HUES64 (cell line): Measurements from ENCODE around the gene HNF1B.

Experiments
- H3K27ac ChIP-seq: 2 replicates; pipeline ENCODE4 v1.7.0; 2013; ENCODE audit warnings: low read depth, low read length, inconsistent platforms
- H3K27me3 ChIP-seq: 2 replicates; pipeline ENCODE4 v1.6.1; 2013; ENCODE audit warnings: mild to moderate bottlenecking, low read length; ENCODE audit not compliant: insufficient read depth
- H3K36me3 ChIP-seq: 2 replicates; pipeline ENCODE4 v1.6.1; 2013; ENCODE audit warnings: mild to moderate bottlenecking, low read length; ENCODE audit not compliant: insufficient read depth
- H3K4me1 ChIP-seq: 2 replicates; pipeline ENCODE4 v1.6.1; 2013; ENCODE audit warnings: mild to moderate bottlenecking, low read length, moderate library complexity; ENCODE audit not compliant: insufficient read depth
- H3K4me3 ChIP-seq: 2 replicates; pipeline ENCODE4 v1.5.1; 2013; ENCODE audit warnings: mild to moderate bottlenecking, low read length, moderate library complexity
- H3K9ac ChIP-seq: 2 replicates; pipeline ENCODE4 v1.6.1; 2013; ENCODE audit warnings: mild to moderate bottlenecking, low read depth, low read length
- H3K9me3 ChIP-seq: 2 replicates; pipeline ENCODE4 v1.6.1; 2013; ENCODE audit warnings: low read depth, low read length; ENCODE audit not compliant: insufficient read depth
- WGBS: fragments of 150-250, 120-280 bp; methylation state at CpG from one replicate; pipeline ENCODE4 v1.1.7; 2013; ENCODE audit warnings: missing lambda C conversion rate; 5-methylcytosine and 5-hydroxymethylcytosine counted together

The HNF1B gene

GRCh38 chr17:37781451-37781850 lies 36.6 kb upstream of the HNF1B start:
- H3K9me3 ChIP-seq = no peaks in the 10 kb centered on the region
- no peaks in the 10 kb centered on the region for H3K4me1 ChIP-seq
- no CpG with 5 or more reads among the region's 2 CpGs for WGBS
- no peaks in the 10 kb centered on the region for H3K27me3 ChIP-seq
- no peak overlapping the region for H3K9ac ChIP-seq
- H3K4me3 ChIP-seq = no peak overlapping the region
- H3K27ac ChIP-seq = no peak overlapping the region
- H3K36me3 ChIP-seq = no peaks in the 10 kb centered on the region

GRCh38 chr17:37779554-37779953 lies 34.7 kb upstream of the HNF1B start:
- no peak overlapping the region for H3K9ac ChIP-seq

GRCh38 chr17:37774504-37774903 lies 29.6 kb upstream of the HNF1B start:
- H3K36me3 ChIP-seq = no peaks in the 10 kb centered on the region
- 88% methylated on average over 3 of the region's 5 CpGs for WGBS
- H3K4me3 ChIP-seq = no peak overlapping the region
- H3K27me3 ChIP-seq = no peaks in the 10 kb centered on the region
- H3K4me1 ChIP-seq = no peaks in the 10 kb centered on the region
- no peaks in the 10 kb centered on the region for H3K9me3 ChIP-seq
- no peak overlapping the region for H3K9ac ChIP-seq
- no peak overlapping the region for H3K27ac ChIP-seq

More at GRCh38 chr17:37779554-37779953, 34.7 kb upstream of the HNF1B start:
- no peaks in the 10 kb centered on the region for H3K27me3 ChIP-seq
- H3K27ac ChIP-seq = no peak overlapping the region
- no peaks in the 10 kb centered on the region for H3K9me3 ChIP-seq
- no peak overlapping the region for H3K4me3 ChIP-seq
- H3K36me3 ChIP-seq = no peaks in the 10 kb centered on the region
- no peaks in the 10 kb centered on the region for H3K4me1 ChIP-seq
- WGBS = 99% methylated on average over 3 of the region's 4 CpGs

GRCh38 chr17:37772982-37773381 lies 28.1 kb upstream of the HNF1B start:
- Histone ChIP-seq H3K4me3 (no peak overlapping the region), H3K9ac (no peak overlapping the region), H3K27ac (no peak overlapping the region), H3K4me1 (no peaks in the 10 kb centered on the region), H3K36me3 (no peaks in the 10 kb centered on the region), H3K9me3 (peaks cover 3% of the 10 kb centered on the region; the same call in 1 of the 2 replicates), H3K27me3 (no peaks in the 10 kb centered on the region)
- 91% methylated on average over 2 of the region's 2 CpGs for WGBS

- 53% methylated on average over 17 of the region's 17 CpGs for WGBS
- no peak overlapping the region for H3K9ac ChIP-seq
- no peaks in the 10 kb centered on the region for H3K4me1 ChIP-seq
- peaks cover 3% of the 10 kb centered on the region; the same call in 1 of the 2 replicates for H3K9me3 ChIP-seq
- no peak overlapping the region for H3K27ac ChIP-seq
- no peaks in the 10 kb centered on the region for H3K36me3 ChIP-seq
- no peaks in the 10 kb centered on the region for H3K27me3 ChIP-seq
- no peak overlapping the region for H3K4me3 ChIP-seq
These were observed 26.0 kb upstream of the HNF1B start for GRCh38 chr17:37770631-37771518.

GRCh38 chr17:37769050-37769449 lies 24.2 kb upstream of the HNF1B start:
- H3K27me3 ChIP-seq = no peaks in the 10 kb centered on the region
- no peak overlapping the region for H3K4me3 ChIP-seq
- no peak overlapping the region for H3K9ac ChIP-seq
- peaks cover 3% of the 10 kb centered on the region; the same call in 1 of the 2 replicates for H3K9me3 ChIP-seq
- WGBS = 86% methylated on average over 6 of the region's 6 CpGs
- no peaks in the 10 kb centered on the region for H3K4me1 ChIP-seq
- no peak overlapping the region for H3K27ac ChIP-seq
- H3K36me3 ChIP-seq = no peaks in the 10 kb centered on the region

GRCh38 chr17:37768438-37768837 lies 23.6 kb upstream of the HNF1B start:
- WGBS = 98% methylated on average over 2 of the region's 2 CpGs
- no peak overlapping the region for H3K9ac ChIP-seq
- peaks cover 3% of the 10 kb centered on the region; the same call in 1 of the 2 replicates for H3K9me3 ChIP-seq
- no peaks in the 10 kb centered on the region for H3K4me1 ChIP-seq
- no peaks in the 10 kb centered on the region for H3K27me3 ChIP-seq
- H3K27ac ChIP-seq = no peak overlapping the region
- H3K4me3 ChIP-seq = no peak overlapping the region
- H3K36me3 ChIP-seq = no peaks in the 10 kb centered on the region

- no peak overlapping the region for H3K4me3 ChIP-seq
- no peak overlapping the region for H3K9ac ChIP-seq
- H3K9me3 ChIP-seq = peaks cover 3% of the 10 kb centered on the region; the same call in 1 of the 2 replicates
- H3K27me3 ChIP-seq = no peaks in the 10 kb centered on the region
- WGBS = 88% methylated on average over 6 of the region's 6 CpGs
- no peak overlapping the region for H3K27ac ChIP-seq
- H3K36me3 ChIP-seq = no peaks in the 10 kb centered on the region
- no peaks in the 10 kb centered on the region for H3K4me1 ChIP-seq
These were observed 22.1 kb upstream of the HNF1B start for GRCh38 chr17:37766971-37767370.

GRCh38 chr17:37764383-37764782 lies 19.5 kb upstream of the HNF1B start:
- no peak overlapping the region for H3K27ac ChIP-seq

GRCh38 chr17:37762666-37763065 lies 17.8 kb upstream of the HNF1B start:
- WGBS = 83% methylated on average over 7 of the region's 7 CpGs
- H3K27me3 ChIP-seq = no peaks in the 10 kb centered on the region

More at GRCh38 chr17:37764383-37764782, 19.5 kb upstream of the HNF1B start:
- 96% methylated on average over 2 of the region's 3 CpGs for WGBS
- Histone ChIP-seq H3K9me3 (peaks cover 3% of the 10 kb centered on the region; the same call in 1 of the 2 replicates), H3K9ac (no peak overlapping the region), H3K4me1 (no peaks in the 10 kb centered on the region), H3K27me3 (no peaks in the 10 kb centered on the region), H3K4me3 (no peak overlapping the region), H3K36me3 (no peaks in the 10 kb centered on the region)

GRCh38 chr17:37761961-37762360 lies 17.1 kb upstream of the HNF1B start:
- no peak overlapping the region for H3K9ac ChIP-seq
- H3K9me3 ChIP-seq = no peaks in the 10 kb centered on the region
- 93% methylated on average over 4 of the region's 4 CpGs for WGBS
- H3K27me3 ChIP-seq = no peaks in the 10 kb centered on the region
- no peaks in the 10 kb centered on the region for H3K36me3 ChIP-seq
- no peaks in the 10 kb centered on the region for H3K4me1 ChIP-seq
- no peak overlapping the region for H3K4me3 ChIP-seq
- H3K27ac ChIP-seq = no peak overlapping the region

More at GRCh38 chr17:37762666-37763065, 17.8 kb upstream of the HNF1B start:
- Histone ChIP-seq H3K4me1 (no peaks in the 10 kb centered on the region), H3K9ac (no peak overlapping the region), H3K9me3 (no peaks in the 10 kb centered on the region), H3K27ac (no peak overlapping the region), H3K4me3 (no peak overlapping the region), H3K36me3 (no peaks in the 10 kb centered on the region)
